ENCODE results near the gene CPED1.
A peak's percentile ranks its signal among the peaks of the same experiment; 100 is the strongest.

CPED1 gene

GRCh38 chr7:121331574-121331973 is 343.1 kb downstream of the CPED1 start:
- TF ChIP-seq CTCF (IDR thresholded peaks at IDR 0.05; ENCODE audit: low read depth, low read length) = no peak
- no peak overlapping the region for H3K4me3 ChIP-seq (replicated peaks in 1 of 2; ENCODE audit: low read depth in 2 of 2, low read length in 2 of 2)
- DNase-seq (ENCODE audit: low read depth in 2 of 2) = no peak

- H3K4me3 ChIP-seq (replicated peaks in 1 of 2; ENCODE audit: low read depth in 2 of 2, low read length in 2 of 2) = no peak overlapping the region
- TF ChIP-seq CTCF (IDR thresholded peaks at IDR 0.05; ENCODE audit: low read depth, low read length) = no peak
- no peak for DNase-seq (ENCODE audit: low read depth in 2 of 2)
Measured at GRCh38 chr7:121334376-121334775, 345.9 kb downstream of the CPED1 start.

- H3K4me3 ChIP-seq (replicated peaks in 1 of 2; ENCODE audit: low read depth in 2 of 2, low read length in 2 of 2) = no peak overlapping the region
- TF ChIP-seq CTCF (IDR thresholded peaks at IDR 0.05; ENCODE audit: low read depth, low read length) = no peak
- DNase-seq (ENCODE audit: low read depth in 2 of 2) = no peak
Measured at GRCh38 chr7:121334875-121335648, 346.6 kb downstream of the CPED1 start.

GRCh38 chr7:121336579-121336978 is 348.1 kb downstream of the CPED1 start:
- no peak for TF ChIP-seq CTCF (IDR thresholded peaks at IDR 0.05; ENCODE audit: low read depth, low read length)
- DNase-seq (ENCODE audit: low read depth in 2 of 2) = peak in 1 of 2 donors; percentile 32

GRCh38 chr7:121337398-121337797 is 348.9 kb downstream of the CPED1 start:
- DNase-seq (ENCODE audit: low read depth in 2 of 2) = peak in 1 of 2 donors; percentile 56
- no peak overlapping the region for H3K4me3 ChIP-seq (replicated peaks in 1 of 2; ENCODE audit: low read depth in 2 of 2, low read length in 2 of 2)
- TF ChIP-seq CTCF (IDR thresholded peaks at IDR 0.05; ENCODE audit: low read depth, low read length) = peak; percentile 10

More at GRCh38 chr7:121336579-121336978, 348.1 kb downstream of the CPED1 start:
- no peak overlapping the region for H3K4me3 ChIP-seq (replicated peaks in 1 of 2; ENCODE audit: low read depth in 2 of 2, low read length in 2 of 2)

- H3K4me3 ChIP-seq (replicated peaks in 1 of 2; ENCODE audit: low read depth in 2 of 2, low read length in 2 of 2) = no peak overlapping the region
- no peak for TF ChIP-seq CTCF (IDR thresholded peaks at IDR 0.05; ENCODE audit: low read depth, low read length)
- DNase-seq (ENCODE audit: low read depth in 2 of 2) = no peak
Measured at GRCh38 chr7:121339082-121339481, 350.6 kb downstream of the CPED1 start.
